ENCODE measurements around the gene OTOGL.

Gene OTOGL

DNA sequence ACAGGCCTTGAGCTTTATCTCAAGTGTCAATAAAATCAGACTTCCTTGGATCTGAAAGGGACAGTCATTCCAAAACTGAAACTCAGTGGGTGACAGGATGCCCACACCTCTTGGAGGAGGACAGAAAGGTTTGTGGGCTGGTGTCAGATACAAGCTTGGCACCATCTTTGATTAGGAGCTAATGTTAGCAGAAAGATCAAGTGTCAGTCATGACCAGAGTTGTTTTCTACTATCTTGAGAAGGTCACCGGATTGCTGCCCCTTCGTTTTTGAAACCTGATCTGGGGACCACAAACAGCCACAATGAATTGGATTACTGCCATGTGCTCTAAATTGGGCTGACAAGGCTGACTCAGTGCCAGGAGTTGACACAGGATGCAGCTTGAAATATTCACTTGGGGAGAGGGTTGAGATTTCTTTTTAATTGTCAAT is 88.3 kb downstream of the OTOGL start (continued):
- TF ChIP-seq, protein P1, sequence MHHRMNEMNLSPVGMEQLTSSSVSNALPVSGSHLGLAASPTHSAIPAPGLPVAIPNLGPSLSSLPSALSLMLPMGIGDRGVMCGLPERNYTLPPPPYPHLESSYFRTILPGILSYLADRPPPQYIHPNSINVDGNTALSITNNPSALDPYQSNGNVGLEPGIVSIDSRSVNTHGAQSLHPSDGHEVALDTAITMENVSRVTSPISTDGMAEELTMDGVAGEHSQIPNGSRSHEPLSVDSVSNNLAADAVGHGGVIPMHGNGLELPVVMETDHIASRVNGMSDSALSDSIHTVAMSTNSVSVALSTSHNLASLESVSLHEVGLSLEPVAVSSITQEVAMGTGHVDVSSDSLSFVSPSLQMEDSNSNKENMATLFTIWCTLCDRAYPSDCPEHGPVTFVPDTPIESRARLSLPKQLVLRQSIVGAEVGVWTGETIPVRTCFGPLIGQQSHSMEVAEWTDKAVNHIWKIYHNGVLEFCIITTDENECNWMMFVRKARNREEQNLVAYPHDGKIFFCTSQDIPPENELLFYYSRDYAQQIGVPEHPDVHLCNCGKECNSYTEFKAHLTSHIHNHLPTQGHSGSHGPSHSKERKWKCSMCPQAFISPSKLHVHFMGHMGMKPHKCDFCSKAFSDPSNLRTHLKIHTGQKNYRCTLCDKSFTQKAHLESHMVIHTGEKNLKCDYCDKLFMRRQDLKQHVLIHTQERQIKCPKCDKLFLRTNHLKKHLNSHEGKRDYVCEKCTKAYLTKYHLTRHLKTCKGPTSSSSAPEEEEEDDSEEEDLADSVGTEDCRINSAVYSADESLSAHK (tag by site-specific recombination; IDR thresholded peaks at IDR 0.05) = peak; percentile 75; the same call in 1 of the 2 replicates
- TF ChIP-seq FEZF1 (tag by site-specific recombination; IDR thresholded peaks at IDR 0.05) (peak; percentile 86), ZBTB1 (tag by site-specific recombination; IDR thresholded peaks at IDR 0.05) (no peak; the same call in 1 of the 2 replicates), ZNF639 (tag by site-specific recombination; IDR thresholded peaks at IDR 0.05) (no peak), ZNF112 (tag by site-specific recombination; IDR thresholded peaks at IDR 0.05) (no peak), SETDB1 (IDR thresholded peaks at IDR 0.05; ENCODE audit: insufficient read length, low read length) (no peak), ZBTB8A (tag by site-specific recombination; IDR thresholded peaks at IDR 0.05) (peak; percentile 85), ZXDB (tag by site-specific recombination; IDR thresholded peaks at IDR 0.05) (peak; percentile 94), ZNF561 (tag by site-specific recombination; IDR thresholded peaks at IDR 0.05; ENCODE audit: borderline replicate concordance) (peak; percentile 63; the same call in 1 of the 2 replicates), REPIN1 (tag by site-specific recombination; IDR thresholded peaks at IDR 0.05; ENCODE audit: low read depth) (no peak), SCRT1 (tag by site-specific recombination; IDR thresholded peaks at IDR 0.05; ENCODE audit: borderline replicate concordance) (no peak), ZNF629 (tag by site-specific recombination; IDR thresholded peaks at IDR 0.05) (peak; percentile 90), GLIS2 (tag by site-specific recombination; IDR thresholded peaks at IDR 0.05) (peak; percentile 41), ZNF549 (tag by site-specific recombination; IDR thresholded peaks at IDR 0.05) (no peak), SP7 (tag by site-specific recombination; IDR thresholded peaks at IDR 0.05) (peak; percentile 93), KLF7 (tag by site-specific recombination; IDR thresholded peaks at IDR 0.05; ENCODE audit: borderline replicate concordance) (no peak), GFI1B (tag by site-specific recombination; IDR thresholded peaks at IDR 0.05) (peak; percentile 94), ZEB2 (tag by site-specific recombination; IDR thresholded peaks at IDR 0.05) (peak; percentile 99), ZNF10 (tag by site-specific recombination; IDR thresholded peaks at IDR 0.05) (no peak), ZNF48 (tag by site-specific recombination; IDR thresholded peaks at IDR 0.05) (no peak)
- TF ChIP-seq, protein P2, sequence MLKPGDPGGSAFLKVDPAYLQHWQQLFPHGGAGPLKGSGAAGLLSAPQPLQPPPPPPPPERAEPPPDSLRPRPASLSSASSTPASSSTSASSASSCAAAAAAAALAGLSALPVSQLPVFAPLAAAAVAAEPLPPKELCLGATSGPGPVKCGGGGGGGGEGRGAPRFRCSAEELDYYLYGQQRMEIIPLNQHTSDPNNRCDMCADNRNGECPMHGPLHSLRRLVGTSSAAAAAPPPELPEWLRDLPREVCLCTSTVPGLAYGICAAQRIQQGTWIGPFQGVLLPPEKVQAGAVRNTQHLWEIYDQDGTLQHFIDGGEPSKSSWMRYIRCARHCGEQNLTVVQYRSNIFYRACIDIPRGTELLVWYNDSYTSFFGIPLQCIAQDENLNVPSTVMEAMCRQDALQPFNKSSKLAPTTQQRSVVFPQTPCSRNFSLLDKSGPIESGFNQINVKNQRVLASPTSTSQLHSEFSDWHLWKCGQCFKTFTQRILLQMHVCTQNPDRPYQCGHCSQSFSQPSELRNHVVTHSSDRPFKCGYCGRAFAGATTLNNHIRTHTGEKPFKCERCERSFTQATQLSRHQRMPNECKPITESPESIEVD (tag by site-specific recombination; IDR thresholded peaks at IDR 0.05) = peak; percentile 66
- TF ChIP-seq, protein P3, sequence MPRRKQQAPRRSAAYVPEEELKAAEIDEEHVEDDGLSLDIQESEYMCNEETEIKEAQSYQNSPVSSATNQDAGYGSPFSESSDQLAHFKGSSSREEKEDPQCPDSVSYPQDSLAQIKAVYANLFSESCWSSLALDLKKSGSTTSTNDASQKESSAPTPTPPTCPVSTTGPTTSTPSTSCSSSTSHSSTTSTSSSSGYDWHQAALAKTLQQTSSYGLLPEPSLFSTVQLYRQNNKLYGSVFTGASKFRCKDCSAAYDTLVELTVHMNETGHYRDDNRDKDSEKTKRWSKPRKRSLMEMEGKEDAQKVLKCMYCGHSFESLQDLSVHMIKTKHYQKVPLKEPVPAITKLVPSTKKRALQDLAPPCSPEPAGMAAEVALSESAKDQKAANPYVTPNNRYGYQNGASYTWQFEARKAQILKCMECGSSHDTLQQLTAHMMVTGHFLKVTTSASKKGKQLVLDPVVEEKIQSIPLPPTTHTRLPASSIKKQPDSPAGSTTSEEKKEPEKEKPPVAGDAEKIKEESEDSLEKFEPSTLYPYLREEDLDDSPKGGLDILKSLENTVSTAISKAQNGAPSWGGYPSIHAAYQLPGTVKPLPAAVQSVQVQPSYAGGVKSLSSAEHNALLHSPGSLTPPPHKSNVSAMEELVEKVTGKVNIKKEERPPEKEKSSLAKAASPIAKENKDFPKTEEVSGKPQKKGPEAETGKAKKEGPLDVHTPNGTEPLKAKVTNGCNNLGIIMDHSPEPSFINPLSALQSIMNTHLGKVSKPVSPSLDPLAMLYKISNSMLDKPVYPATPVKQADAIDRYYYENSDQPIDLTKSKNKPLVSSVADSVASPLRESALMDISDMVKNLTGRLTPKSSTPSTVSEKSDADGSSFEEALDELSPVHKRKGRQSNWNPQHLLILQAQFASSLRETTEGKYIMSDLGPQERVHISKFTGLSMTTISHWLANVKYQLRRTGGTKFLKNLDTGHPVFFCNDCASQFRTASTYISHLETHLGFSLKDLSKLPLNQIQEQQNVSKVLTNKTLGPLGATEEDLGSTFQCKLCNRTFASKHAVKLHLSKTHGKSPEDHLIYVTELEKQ (tag by site-specific recombination; IDR thresholded peaks at IDR 0.05; ENCODE audit: borderline replicate concordance) = peak; percentile 81
- TF ChIP-seq, protein P4, sequence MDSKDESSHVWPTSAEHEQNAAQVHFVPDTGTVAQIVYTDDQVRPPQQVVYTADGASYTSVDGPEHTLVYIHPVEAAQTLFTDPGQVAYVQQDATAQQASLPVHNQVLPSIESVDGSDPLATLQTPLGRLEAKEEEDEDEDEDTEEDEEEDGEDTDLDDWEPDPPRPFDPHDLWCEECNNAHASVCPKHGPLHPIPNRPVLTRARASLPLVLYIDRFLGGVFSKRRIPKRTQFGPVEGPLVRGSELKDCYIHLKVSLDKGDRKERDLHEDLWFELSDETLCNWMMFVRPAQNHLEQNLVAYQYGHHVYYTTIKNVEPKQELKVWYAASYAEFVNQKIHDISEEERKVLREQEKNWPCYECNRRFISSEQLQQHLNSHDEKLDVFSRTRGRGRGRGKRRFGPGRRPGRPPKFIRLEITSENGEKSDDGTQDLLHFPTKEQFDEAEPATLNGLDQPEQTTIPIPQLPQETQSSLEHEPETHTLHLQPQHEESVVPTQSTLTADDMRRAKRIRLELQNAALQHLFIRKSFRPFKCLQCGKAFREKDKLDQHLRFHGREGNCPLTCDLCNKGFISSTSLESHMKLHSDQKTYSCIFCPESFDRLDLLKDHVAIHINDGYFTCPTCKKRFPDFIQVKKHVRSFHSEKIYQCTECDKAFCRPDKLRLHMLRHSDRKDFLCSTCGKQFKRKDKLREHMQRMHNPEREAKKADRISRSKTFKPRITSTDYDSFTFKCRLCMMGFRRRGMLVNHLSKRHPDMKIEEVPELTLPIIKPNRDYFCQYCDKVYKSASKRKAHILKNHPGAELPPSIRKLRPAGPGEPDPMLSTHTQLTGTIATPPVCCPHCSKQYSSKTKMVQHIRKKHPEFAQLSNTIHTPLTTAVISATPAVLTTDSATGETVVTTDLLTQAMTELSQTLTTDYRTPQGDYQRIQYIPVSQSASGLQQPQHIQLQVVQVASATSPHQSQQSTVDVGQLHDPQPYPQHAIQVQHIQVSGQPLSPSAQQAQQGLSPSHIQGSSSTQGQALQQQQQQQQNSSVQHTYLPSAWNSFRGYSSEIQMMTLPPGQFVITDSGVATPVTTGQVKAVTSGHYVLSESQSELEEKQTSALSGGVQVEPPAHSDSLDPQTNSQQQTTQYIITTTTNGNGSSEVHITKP (tag by site-specific recombination; IDR thresholded peaks at IDR 0.05) = peak; percentile 27; the same call in 1 of the 2 replicates
- TF ChIP-seq, protein P5, sequence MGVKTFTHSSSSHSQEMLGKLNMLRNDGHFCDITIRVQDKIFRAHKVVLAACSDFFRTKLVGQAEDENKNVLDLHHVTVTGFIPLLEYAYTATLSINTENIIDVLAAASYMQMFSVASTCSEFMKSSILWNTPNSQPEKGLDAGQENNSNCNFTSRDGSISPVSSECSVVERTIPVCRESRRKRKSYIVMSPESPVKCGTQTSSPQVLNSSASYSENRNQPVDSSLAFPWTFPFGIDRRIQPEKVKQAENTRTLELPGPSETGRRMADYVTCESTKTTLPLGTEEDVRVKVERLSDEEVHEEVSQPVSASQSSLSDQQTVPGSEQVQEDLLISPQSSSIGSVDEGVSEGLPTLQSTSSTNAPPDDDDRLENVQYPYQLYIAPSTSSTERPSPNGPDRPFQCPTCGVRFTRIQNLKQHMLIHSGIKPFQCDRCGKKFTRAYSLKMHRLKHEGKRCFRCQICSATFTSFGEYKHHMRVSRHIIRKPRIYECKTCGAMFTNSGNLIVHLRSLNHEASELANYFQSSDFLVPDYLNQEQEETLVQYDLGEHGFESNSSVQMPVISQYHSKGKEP (tag by site-specific recombination; IDR thresholded peaks at IDR 0.05) = peak; percentile 73; the same call in 1 of the 2 replicates
